CD4-positive, alpha-beta T cell treated with Interleukin-17A for 1 hour (primary cell): ENCODE data around the gene MGAT4A.

Source experiments
- DNase-seq: peaks from one replicate; pipeline ENCODE4 v3.0.0-alpha.2; 2020

Gene MGAT4A

DNA sequence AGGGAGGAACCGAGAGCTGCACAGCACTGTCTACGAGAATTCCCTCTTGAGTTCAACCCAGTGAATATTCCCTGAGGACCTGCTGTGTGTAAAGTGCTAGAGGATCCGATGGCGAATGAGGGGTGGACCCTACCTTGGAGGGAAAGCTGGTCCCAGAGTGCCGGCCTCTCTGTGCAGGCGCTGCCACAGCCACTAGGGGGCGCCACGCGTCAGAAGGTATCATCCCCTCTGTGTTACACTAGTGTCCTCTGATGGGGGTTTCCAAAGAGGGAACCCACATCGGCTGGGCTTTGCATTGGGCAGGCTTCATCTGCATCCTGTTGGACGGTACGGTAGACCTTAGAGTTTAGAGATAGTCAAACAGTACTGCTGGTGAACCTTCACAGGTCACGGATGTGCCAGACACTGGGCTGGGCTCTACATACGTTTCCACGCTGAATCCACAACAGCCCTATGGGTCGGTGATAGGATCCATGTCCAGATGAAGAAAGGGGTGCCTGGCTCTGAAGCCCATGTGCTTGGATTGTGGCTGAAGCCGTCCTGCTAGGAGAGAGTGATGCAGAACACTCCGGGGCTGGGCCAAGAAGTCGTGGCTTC, 161.6 kb downstream of the MGAT4A start:
- DNase-seq = peak; percentile 65
